ENCODE measurements around the gene MGLL.

Gene MGLL

GRCh38 chr3:127758013-127758412, 64.3 kb downstream of the MGLL start:
- H3K27ac ChIP-seq: no peak overlapping the region

GRCh38 chr3:127755305-127755681, 67.0 kb downstream of the MGLL start:
- no peak overlapping the region for H3K27ac ChIP-seq
- TF ChIP-seq CTCF (IDR thresholded peaks at IDR 0.05) (no peak), ZFX (IDR thresholded peaks at IDR 0.05; ENCODE audit: borderline replicate concordance) (no peak)

More at GRCh38 chr3:127758013-127758412, 64.3 kb downstream of the MGLL start:
- no peak for TF ChIP-seq ZFX (IDR thresholded peaks at IDR 0.05; ENCODE audit: borderline replicate concordance)
- no peak for TF ChIP-seq CTCF (IDR thresholded peaks at IDR 0.05)

- TF ChIP-seq ZFX (IDR thresholded peaks at IDR 0.05; ENCODE audit: borderline replicate concordance) (no peak), CTCF (IDR thresholded peaks at IDR 0.05) (no peak)
- H3K27ac ChIP-seq: no peak overlapping the region
These were observed 67.7 kb downstream of the MGLL start for GRCh38 chr3:127754411-127755304.

GRCh38 chr3:127753898-127754410, 68.4 kb downstream of the MGLL start:
- no peak overlapping the region for H3K27ac ChIP-seq
- TF ChIP-seq CTCF (IDR thresholded peaks at IDR 0.05): no peak

- TF ChIP-seq ZFX (IDR thresholded peaks at IDR 0.05; ENCODE audit: borderline replicate concordance): no peak
- no peak for TF ChIP-seq CTCF (IDR thresholded peaks at IDR 0.05)
- H3K27ac ChIP-seq: no peak overlapping the region
These were observed 69.0 kb downstream of the MGLL start for GRCh38 chr3:127753338-127753737.

- H3K27ac ChIP-seq: no peak overlapping the region
- TF ChIP-seq ZFX (IDR thresholded peaks at IDR 0.05; ENCODE audit: borderline replicate concordance) (no peak), CTCF (IDR thresholded peaks at IDR 0.05) (no peak)
These were observed 70.5 kb downstream of the MGLL start for GRCh38 chr3:127751782-127752181.

GRCh38 chr3:127751163-127751621, 71.1 kb downstream of the MGLL start:
- no peak for TF ChIP-seq ZFX (IDR thresholded peaks at IDR 0.05; ENCODE audit: borderline replicate concordance)
- TF ChIP-seq CTCF (IDR thresholded peaks at IDR 0.05): no peak
- no peak overlapping the region for H3K27ac ChIP-seq

Data from 22Rv1 (cell line).